HUES6 (cell line): ENCODE data around the gene GMEB2.

Source experiments
- H3K27ac ChIP-seq: 2 replicates; pipeline ENCODE4 v1.7.0; 2013; ENCODE audit warnings: low read depth, mild to moderate bottlenecking, low read length, inconsistent platforms
- H3K27me3 ChIP-seq: 2 replicates; pipeline ENCODE4 v1.6.1; 2013; ENCODE audit warnings: low read length; ENCODE audit not compliant: control insufficient read depth, insufficient read depth
- H3K36me3 ChIP-seq: 2 replicates; pipeline ENCODE4 v1.6.1; 2013; ENCODE audit warnings: low read length; ENCODE audit not compliant: control insufficient read depth, insufficient read depth
- H3K4me1 ChIP-seq: 2 replicates; pipeline ENCODE4 v1.6.1; 2013; ENCODE audit warnings: low read length; ENCODE audit not compliant: control insufficient read depth, insufficient read depth
- H3K4me3 ChIP-seq: 2 replicates; pipeline ENCODE4 v1.5.1; 2013; ENCODE audit warnings: low read depth, low read length
- H3K9ac ChIP-seq: one replicate; pipeline ENCODE4 v1.6.1; 2013; ENCODE audit warnings: mild to moderate bottlenecking, low read length
- H3K9me3 ChIP-seq: 2 replicates; pipeline ENCODE4 v1.6.1; 2013; ENCODE audit warnings: low read depth, low read length; ENCODE audit not compliant: control insufficient read depth, insufficient read depth

Gene GMEB2

GRCh38 chr20:63566395-63567135 is 60.3 kb downstream of the GMEB2 start:
- peaks cover 16% of the 10 kb centered on the region for H3K36me3 ChIP-seq
- H3K4me1 ChIP-seq = no peaks in the 10 kb centered on the region
- no peaks in the 10 kb centered on the region for H3K27me3 ChIP-seq
- H3K4me3 ChIP-seq = no peak overlapping the region
- no peaks in the 10 kb centered on the region for H3K9me3 ChIP-seq
- no peak overlapping the region for H3K9ac ChIP-seq
- no peak overlapping the region for H3K27ac ChIP-seq

- H3K4me3 ChIP-seq = no peak overlapping the region
- no peaks in the 10 kb centered on the region for H3K4me1 ChIP-seq
- no peak overlapping the region for H3K9ac ChIP-seq
- no peaks in the 10 kb centered on the region for H3K9me3 ChIP-seq
- H3K36me3 ChIP-seq = peaks cover 23% of the 10 kb centered on the region
- H3K27ac ChIP-seq = no peak overlapping the region
- no peaks in the 10 kb centered on the region for H3K27me3 ChIP-seq
Measured at GRCh38 chr20:63565699-63566335, 61.1 kb downstream of the GMEB2 start.

GRCh38 chr20:63565021-63565698 is 61.7 kb downstream of the GMEB2 start:
- Histone ChIP-seq H3K4me1 (no peaks in the 10 kb centered on the region), H3K36me3 (peaks cover 24% of the 10 kb centered on the region), H3K9ac (no peak overlapping the region), H3K4me3 (no peak overlapping the region), H3K9me3 (no peaks in the 10 kb centered on the region), H3K27ac (no peak overlapping the region), H3K27me3 (no peaks in the 10 kb centered on the region)

GRCh38 chr20:63564036-63564810 is 62.7 kb downstream of the GMEB2 start:
- Histone ChIP-seq H3K9ac (no peak overlapping the region), H3K27ac (no peak overlapping the region), H3K9me3 (no peaks in the 10 kb centered on the region), H3K36me3 (peaks cover 23% of the 10 kb centered on the region), H3K4me1 (no peaks in the 10 kb centered on the region), H3K27me3 (no peaks in the 10 kb centered on the region), H3K4me3 (no peak overlapping the region)

GRCh38 chr20:63563225-63563935 is 63.5 kb downstream of the GMEB2 start:
- H3K9me3 ChIP-seq = no peaks in the 10 kb centered on the region
- H3K4me3 ChIP-seq = no peak overlapping the region
- H3K27ac ChIP-seq = no peak overlapping the region
- H3K36me3 ChIP-seq = peaks cover 23% of the 10 kb centered on the region
- no peaks in the 10 kb centered on the region for H3K27me3 ChIP-seq
- no peak overlapping the region for H3K9ac ChIP-seq
- no peaks in the 10 kb centered on the region for H3K4me1 ChIP-seq

GRCh38 chr20:63562461-63563224 is 64.3 kb downstream of the GMEB2 start:
- no peak overlapping the region for H3K27ac ChIP-seq
- H3K9me3 ChIP-seq = no peaks in the 10 kb centered on the region
- no peaks in the 10 kb centered on the region for H3K27me3 ChIP-seq
- peaks cover 23% of the 10 kb centered on the region for H3K36me3 ChIP-seq
- H3K4me3 ChIP-seq = no peak overlapping the region
- H3K4me1 ChIP-seq = no peaks in the 10 kb centered on the region
- no peak overlapping the region for H3K9ac ChIP-seq

GRCh38 chr20:63561624-63562396 is 65.1 kb downstream of the GMEB2 start:
- H3K4me3 ChIP-seq = no peak overlapping the region
- H3K9ac ChIP-seq = no peak overlapping the region
- no peaks in the 10 kb centered on the region for H3K27me3 ChIP-seq
- H3K4me1 ChIP-seq = peaks cover 6% of the 10 kb centered on the region; the same call in 1 of the 2 replicates
- H3K27ac ChIP-seq = no peak overlapping the region
- no peaks in the 10 kb centered on the region for H3K9me3 ChIP-seq
- peaks cover 21% of the 10 kb centered on the region for H3K36me3 ChIP-seq

- H3K27ac ChIP-seq = no peak overlapping the region
- H3K9me3 ChIP-seq = no peaks in the 10 kb centered on the region
- H3K27me3 ChIP-seq = no peaks in the 10 kb centered on the region
- no peak overlapping the region for H3K9ac ChIP-seq
- peaks cover 19% of the 10 kb centered on the region for H3K36me3 ChIP-seq
- H3K4me1 ChIP-seq = peaks cover 6% of the 10 kb centered on the region; the same call in 1 of the 2 replicates
- no peak overlapping the region for H3K4me3 ChIP-seq
Measured at GRCh38 chr20:63560856-63561609, 65.9 kb downstream of the GMEB2 start.

- peaks cover 19% of the 10 kb centered on the region for H3K36me3 ChIP-seq
- H3K27me3 ChIP-seq = no peaks in the 10 kb centered on the region
Measured at GRCh38 chr20:63560333-63560805, 66.5 kb downstream of the GMEB2 start.

More at GRCh38 chr20:63560333-63560805, 66.5 kb downstream of the GMEB2 start:
- H3K9me3 ChIP-seq = no peaks in the 10 kb centered on the region
- no peak overlapping the region for H3K27ac ChIP-seq
- H3K4me3 ChIP-seq = no peak overlapping the region
- H3K9ac ChIP-seq = no peak overlapping the region
- peaks cover 6% of the 10 kb centered on the region; the same call in 1 of the 2 replicates for H3K4me1 ChIP-seq
